GM23338 (cell line): ENCODE measurements around the gene TATDN3. TPM values are rescaled to one million over a fixed set of nuclear protein-coding genes. Genes with fewer than 3 reads are reported as not detected.
"Not testable (repeated sequence)": the region's sequence is repeated elsewhere in the genome, so short reads cannot be mapped to it uniquely, and the experiment has no call there.

ENCODE experiments used
- ATAC-seq: fragments of 200-7000 bp; cut with Tn5 transposase; 3 replicates; pipeline ENCODE4 v1.9.1; 2020
- DNase-seq: peaks from one replicate; pipeline ENCODE4 v3.0.0-alpha.2; 2015; ENCODE audit warnings: low spot score
- H2AFZ ChIP-seq: fragments of 200-600 bp; sonication (generic); 2 replicates; pipeline ENCODE4 v1.8.0; 2016; ENCODE audit warnings: antibody characterized with exemption, mild to moderate bottlenecking, moderate library complexity
- H3F3A ChIP-seq: fragments of 200-600 bp; sonication (generic); replicated peaks from 2 replicates; pipeline ENCODE4 v1.8.0; 2017; ENCODE audit warnings: antibody characterized with exemption, mixed run types, low read depth
- H3K27ac ChIP-seq: fragments of 200-600 bp; sonication (generic); 2 replicates; pipeline ENCODE4 v1.6.1; 2016; ENCODE audit warnings: low read depth
- H3K27me3 ChIP-seq: fragments of 200-600 bp; sonication (generic); 2 replicates; pipeline ENCODE4 v1.8.0; 2016; ENCODE audit warnings: mild to moderate bottlenecking, mixed run types, moderate library complexity; ENCODE audit not compliant: insufficient read depth
- H3K36me3 ChIP-seq: fragments of 200-600 bp; sonication (generic); 2 replicates; pipeline ENCODE4 v1.8.0; 2016; ENCODE audit warnings: mild to moderate bottlenecking; ENCODE audit not compliant: insufficient read depth
- H3K4me1 ChIP-seq: fragments of 200-600 bp; sonication (generic); 2 replicates; pipeline ENCODE4 v1.8.0; 2016; ENCODE audit warnings: mild to moderate bottlenecking, moderate library complexity; ENCODE audit not compliant: insufficient read depth
- H3K4me2 ChIP-seq: fragments of 200-600 bp; sonication (generic); 2 replicates; pipeline ENCODE4 v1.7.1; 2017; ENCODE audit warnings: mixed run types
- H3K4me3 ChIP-seq: fragments of 200-600 bp; sonication (generic); 2 replicates; pipeline ENCODE4 v1.6.1; 2016; ENCODE audit warnings: mixed run types
- H3K79me2 ChIP-seq: fragments of 200-600 bp; sonication (generic); replicated peaks from 2 replicates; pipeline ENCODE4 v1.8.0; 2017; ENCODE audit warnings: mild to moderate bottlenecking; ENCODE audit not compliant: insufficient read depth
- H3K9me2 ChIP-seq: fragments of 200-600 bp; sonication (generic); 2 replicates; pipeline ENCODE4 v1.8.0; 2017; ENCODE audit not compliant: insufficient read depth
- H4K20me1 ChIP-seq: fragments of 200-600 bp; sonication (generic); replicated peaks from 2 replicates; pipeline ENCODE4 v1.8.0; 2017; ENCODE audit warnings: mild to moderate bottlenecking; ENCODE audit not compliant: insufficient read depth
- H3K27ac Mint-ChIP-seq: 2 replicates; pipeline ENCODE4 v1.8.0; 2020; ENCODE audit warnings: inconsistent platforms, mild to moderate bottlenecking, moderate library complexity, mixed read lengths
- H3K27me3 Mint-ChIP-seq: 3 replicates; pipeline ENCODE4 v1.8.0; 2022; ENCODE audit warnings: low read depth, mild to moderate bottlenecking, moderate library complexity, mixed read lengths, inconsistent platforms; ENCODE audit not compliant: insufficient read depth, poor library complexity
- H3K36me3 Mint-ChIP-seq: 3 replicates; pipeline ENCODE4 v1.8.0; 2021; ENCODE audit warnings: low read depth, mild to moderate bottlenecking, inconsistent platforms, moderate library complexity, mixed read lengths
- H3K4me1 Mint-ChIP-seq: 3 replicates; pipeline ENCODE4 v1.8.0; 2020; ENCODE audit warnings: mild to moderate bottlenecking, inconsistent platforms, mixed read lengths
- H3K4me3 Mint-ChIP-seq: 3 replicates; pipeline ENCODE4 v1.8.0; 2021; ENCODE audit warnings: moderate library complexity, mild to moderate bottlenecking, inconsistent platforms, mixed read lengths
- H3K9me3 Mint-ChIP-seq: 3 replicates; pipeline ENCODE4 v1.8.0; 2020; ENCODE audit warnings: moderate library complexity, mild to moderate bottlenecking, inconsistent platforms, mixed read lengths
- CREB1 ChIP-seq: fragments of 250-450 bp; sonication (Bioruptor Pico); IDR thresholded peaks from 2 replicates; pipeline ENCODE4 v1.5.0; 2020; ENCODE audit warnings: low read depth, mild to moderate bottlenecking, moderate library complexity
- CTCF ChIP-seq, 2 experiments: fragments of 200-600 bp in 1 of 2; sonication (generic) in 1 of 2; conservative IDR thresholded peaks; 2 replicates each; pipeline versions ENCODE4 v1.5.1 to v1.6.1; 2016 to 2017; ENCODE audit warnings: antibody characterized with exemption in 2 of 2, low read depth in 2 of 2, mild to moderate bottlenecking in 2 of 2, moderate library complexity in 1 of 2
- ETS1 ChIP-seq: IDR thresholded peaks from 2 replicates; pipeline ENCODE4 v1.6.1; 2016; ENCODE audit warnings: antibody characterized with exemption
- EZH2 ChIP-seq: fragments of 200-600 bp; sonication (generic); IDR thresholded peaks from one replicate; pipeline ENCODE4 v1.8.0; 2017; ENCODE audit warnings: antibody characterized with exemption, mild to moderate bottlenecking, low read depth; ENCODE audit not compliant: unreplicated experiment
- EZH2phosphoT487 ChIP-seq: fragments of 200-600 bp; sonication (generic); IDR thresholded peaks from one replicate; pipeline ENCODE4 v1.8.1; 2018; ENCODE audit warnings: antibody characterized with exemption; ENCODE audit not compliant: unreplicated experiment
- NANOG ChIP-seq: IDR thresholded peaks from 2 replicates; pipeline ENCODE4 v1.6.1; 2016; ENCODE audit warnings: antibody characterized with exemption, borderline replicate concordance
- POLR2AphosphoS5 ChIP-seq: IDR thresholded peaks from 2 replicates; pipeline ENCODE4 v1.6.1; 2016; ENCODE audit warnings: antibody characterized with exemption, low read depth
- REST ChIP-seq: IDR thresholded peaks from one replicate; pipeline ENCODE4 v1.6.1; 2018; ENCODE audit warnings: antibody characterized with exemption; ENCODE audit not compliant: unreplicated experiment
- STAT1 ChIP-seq: IDR thresholded peaks from one replicate; pipeline ENCODE4 v1.6.1; 2016; ENCODE audit warnings: antibody characterized with exemption; ENCODE audit not compliant: unreplicated experiment
- polyA plus RNA-seq: library from polyadenylated mRNA; unstranded; fragments of >200 nt; fragmentation: Nextera tagmentation; extraction: Ambion mirVana; gene quantifications from 2 replicates; pipeline ENCODE4 v1.2.1, GENCODE V29; 2016
- total RNA-seq: library from RNA; depleted of rRNA; stranded (reverse); fragments of >200 nt; shearing (Covaris generic); gene quantifications from 2 replicates; pipeline ENCODE4 v1.2.3, GENCODE V29; 2014

TATDN3 gene
- total and polyA plus RNA-seq, 2 experiments from 2014 or later, result 10.9 to 24.2 TPM

GRCh38 chr1:212833211-212834207, 41.8 kb downstream of the TATDN3 start:
- H3K27ac ChIP-seq, H2AFZ ChIP-seq, H3K27me3 ChIP-seq, H3K9me2 ChIP-seq, H3K4me1 ChIP-seq, ATAC-seq, H3K4me1 Mint-ChIP-seq, H4K20me1 ChIP-seq, H3K27ac Mint-ChIP-seq, H3K79me2 ChIP-seq, H3K4me2 ChIP-seq, H3K27me3 Mint-ChIP-seq, H3F3A ChIP-seq, H3K36me3 Mint-ChIP-seq, H3K9me3 Mint-ChIP-seq, H3K36me3 ChIP-seq, DNase-seq, H3K4me3 ChIP-seq, H3K4me3 Mint-ChIP-seq: not testable (repeated sequence)

- Histone ChIP-seq H3K27ac (no peak overlapping the region), H3K4me3 (no peak overlapping the region), H3K4me2 (no peak overlapping the region), H3K4me1 (no peaks in the 10 kb centered on the region), H4K20me1 (no peaks in the 10 kb centered on the region), H3F3A (no peaks in the 10 kb centered on the region), H2AFZ (no peak overlapping the region), H3K27me3 (no peaks in the 10 kb centered on the region), H3K9me2 (no peaks in the 10 kb centered on the region), H3K79me2 (no peaks in the 10 kb centered on the region), H3K36me3 (no peaks in the 10 kb centered on the region)
- no peak overlapping the region for H3K4me3 Mint-ChIP-seq
- H3K4me1 Mint-ChIP-seq, result no peaks in the 10 kb centered on the region
- H3K27me3 Mint-ChIP-seq, result peaks cover 2% of the 10 kb centered on the region
- no peak overlapping the region for H3K27ac Mint-ChIP-seq
- TF ChIP-seq CREB1 (CRISPR knock-in tag) (no peak), REST (no peak), EZH2 (no peak), STAT1 (no peak), ETS1 (no peak), NANOG (no peak), CTCF (conservative IDR thresholded peaks at IDR 0.05; ENCODE audit: low read depth in 2 of 2) (no peak), POLR2AphosphoS5 (no peak), EZH2phosphoT487 (no peak)
- DNase-seq (no peak), ATAC-seq (no peak)
- H3K36me3 Mint-ChIP-seq, result peaks cover 3% of the 10 kb centered on the region; the same call in 2 of the 3 replicates
- H3K9me3 Mint-ChIP-seq, result no peaks in the 10 kb centered on the region
Measured at GRCh38 chr1:212838145-212838544, 46.5 kb downstream of the TATDN3 start.

- H3K27ac ChIP-seq, H4K20me1 ChIP-seq, H3K4me3 Mint-ChIP-seq, H3K4me2 ChIP-seq, H3K79me2 ChIP-seq, H3K4me1 ChIP-seq, H3F3A ChIP-seq, H3K27me3 ChIP-seq, H3K27ac Mint-ChIP-seq, H3K27me3 Mint-ChIP-seq, H3K36me3 ChIP-seq, H3K9me2 ChIP-seq, H3K4me1 Mint-ChIP-seq, H2AFZ ChIP-seq, H3K4me3 ChIP-seq, DNase-seq, ATAC-seq: not testable (repeated sequence)
- peaks cover 17% of the 10 kb centered on the region for H3K9me3 Mint-ChIP-seq
- H3K36me3 Mint-ChIP-seq, result peaks cover 17% of the 10 kb centered on the region
Measured at GRCh38 chr1:212844521-212844920, 52.8 kb downstream of the TATDN3 start.
